Astrocyte of the cerebellum (primary cell): Measurements from ENCODE around the gene GTPBP3.

Source experiments
- DNase-seq: peaks from one replicate; pipeline ENCODE4 v3.0.0-alpha.2; 2011; ENCODE audit warnings: low read depth
- H3K4me3 ChIP-seq: 2 replicates; pipeline ENCODE4 v1.5.1; 2011; ENCODE audit warnings: mild to moderate bottlenecking, low read depth, low read length, moderate library complexity
- CTCF ChIP-seq: IDR thresholded peaks from 2 replicates; pipeline ENCODE4 v1.5.1; 2012; ENCODE audit warnings: low read length, low read depth, moderate library complexity, mild to moderate bottlenecking; ENCODE audit errors: missing control alignments
- in situ Hi-C: cut with HindIII; loops from 2 replicates; pipeline ENCODE4 v1.10.0; 2017; ENCODE audit warnings: low sequenced_read_pairs

Gene GTPBP3

GRCh38 chr19:17365361-17365760 lies 28.0 kb downstream of the GTPBP3 start:
- DNase-seq, result no peak
- no peak for TF ChIP-seq CTCF
- in situ Hi-C loops, result no loop called here
- no peak overlapping the region for H3K4me3 ChIP-seq

DNA sequence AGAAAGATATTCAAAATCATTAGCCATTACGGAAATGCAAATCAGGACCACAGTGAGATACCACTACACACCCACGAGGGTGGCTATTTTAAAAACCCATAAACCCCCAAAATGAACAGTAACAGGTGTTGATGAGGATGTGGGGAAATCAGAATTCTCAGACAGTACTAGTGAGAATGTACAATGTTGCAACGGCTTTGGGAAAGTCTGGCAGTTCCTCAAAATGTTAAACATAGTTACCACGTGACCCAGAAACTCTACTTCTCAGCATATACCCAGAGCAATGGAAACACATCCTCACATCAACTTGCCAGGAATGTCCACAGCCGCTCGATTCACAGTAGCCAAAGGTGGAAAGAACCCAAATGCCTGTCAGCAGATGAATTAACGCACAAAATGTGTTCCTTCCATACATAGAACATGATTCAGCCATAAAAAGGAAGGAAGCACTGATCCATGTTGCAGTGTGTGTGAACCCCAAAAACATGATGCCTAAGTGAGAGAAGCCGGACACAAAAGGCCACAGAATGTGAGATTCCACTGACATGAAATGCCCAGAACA lies 32.8 kb downstream of the GTPBP3 start:
- DNase-seq, result no peak
- no peak for TF ChIP-seq CTCF
- in situ Hi-C loops, result no loop called here

GRCh38 chr19:17376935-17377600 lies 39.7 kb downstream of the GTPBP3 start, which contains the start of gene PLVAP:
TSS of gene PLVAP (minus strand) at chr19:17377342. CDS start at chr19:17377288, 54 bp downstream.
- TF ChIP-seq CTCF, result no peak
- DNase-seq, result no peak
- H3K4me3 ChIP-seq, result no peak within 1 kb of the TSS
- in situ Hi-C loops, result no loop called here

More for the DNA sequence above, 32.8 kb downstream of the GTPBP3 start:
- no peak overlapping the region for H3K4me3 ChIP-seq

GRCh38 chr19:17378271-17378670 lies 40.9 kb downstream of the GTPBP3 start:
- TF ChIP-seq CTCF, result no peak
- in situ Hi-C loops, result no loop called here
- no peak overlapping the region for H3K4me3 ChIP-seq
- DNase-seq, result no peak

DNA sequence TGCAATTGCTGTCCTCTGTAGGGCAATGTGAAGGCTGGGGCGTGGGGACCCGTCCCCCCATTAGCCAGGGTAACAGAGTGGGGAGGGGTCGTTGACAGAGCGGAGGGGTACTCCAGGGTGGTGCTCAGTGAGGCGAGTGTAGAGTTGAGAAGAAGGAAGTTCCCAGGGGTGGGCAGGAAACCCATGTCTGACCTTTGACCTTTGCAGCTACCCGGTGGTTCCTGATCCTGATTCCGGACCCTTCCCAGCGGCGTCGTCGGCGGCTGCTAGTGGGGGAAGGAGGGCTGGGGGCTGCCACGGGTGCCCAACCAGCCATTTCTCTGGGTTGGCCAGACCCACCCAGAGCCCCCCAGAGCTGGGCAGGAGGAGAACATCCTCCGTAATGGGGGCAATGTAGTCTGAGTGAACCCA lies 41.9 kb downstream of the GTPBP3 start:
- no peak for TF ChIP-seq CTCF
- H3K4me3 ChIP-seq, result no peak overlapping the region
- in situ Hi-C loops, result no loop called here
- DNase-seq, result no peak

- in situ Hi-C loops, result no loop called here
- no peak for DNase-seq
- H3K4me3 ChIP-seq, result no peak overlapping the region
- TF ChIP-seq CTCF, result no peak
These were observed 43.2 kb downstream of the GTPBP3 start for GRCh38 chr19:17380426-17381138.
